ENCODE data around the gene PLB1.
"Not testable (repeated sequence)": the region's sequence is repeated elsewhere in the genome, so short reads cannot be mapped to it uniquely, and the experiment has no call there.

The PLB1 gene

DNA sequence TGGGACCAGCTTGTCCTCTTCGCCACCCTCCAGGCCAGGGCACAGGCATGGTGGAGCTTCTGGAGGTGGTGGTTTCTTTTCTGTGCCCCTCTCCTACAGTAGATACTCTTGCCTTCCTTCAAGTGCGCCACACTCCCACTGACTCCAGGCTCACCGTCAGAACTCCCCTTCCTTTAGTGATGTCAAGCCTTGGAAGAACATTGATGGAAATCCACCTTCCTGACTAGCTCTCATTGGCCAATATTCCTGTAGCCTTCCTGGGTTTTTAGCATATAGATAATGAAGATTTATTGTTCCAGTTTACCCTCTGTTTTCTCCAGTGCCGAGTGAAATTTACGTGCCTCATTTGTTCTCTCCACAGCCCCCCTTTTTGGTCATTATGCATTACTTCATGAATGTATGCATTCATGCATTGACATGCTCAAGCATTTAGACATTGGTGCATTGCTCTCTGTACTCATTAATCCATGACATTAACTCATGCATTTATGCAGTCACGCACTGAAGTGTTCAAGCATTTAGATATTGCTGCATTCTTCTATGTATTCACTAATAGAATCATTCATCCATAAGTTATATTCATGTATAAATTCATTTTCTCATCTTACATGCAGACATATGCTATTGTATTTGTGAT lies 37.3 kb downstream of the PLB1 start:
- DNase-seq (ENCODE audit: low read depth), result no peak

DNA sequence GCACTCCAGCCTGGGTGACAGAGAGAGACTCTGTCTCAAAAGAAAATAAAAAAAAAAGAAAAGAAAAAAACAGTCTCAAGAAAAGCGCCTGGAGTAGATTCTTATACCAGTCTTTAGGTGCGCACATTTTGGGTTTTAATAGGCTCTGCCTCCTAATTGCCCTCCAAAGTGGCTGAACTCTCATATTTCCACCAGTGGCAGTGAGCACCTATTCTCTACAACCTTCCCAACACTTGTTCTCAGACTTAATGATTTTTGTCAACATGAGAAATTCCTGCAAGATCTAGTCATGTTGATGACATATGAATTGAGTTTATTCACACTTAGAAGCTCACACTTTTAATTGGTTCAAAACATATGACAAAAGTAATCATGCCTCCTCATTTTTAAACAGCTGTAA lies 39.0 kb downstream of the PLB1 start:
- no peak for DNase-seq (ENCODE audit: low read depth)

DNA sequence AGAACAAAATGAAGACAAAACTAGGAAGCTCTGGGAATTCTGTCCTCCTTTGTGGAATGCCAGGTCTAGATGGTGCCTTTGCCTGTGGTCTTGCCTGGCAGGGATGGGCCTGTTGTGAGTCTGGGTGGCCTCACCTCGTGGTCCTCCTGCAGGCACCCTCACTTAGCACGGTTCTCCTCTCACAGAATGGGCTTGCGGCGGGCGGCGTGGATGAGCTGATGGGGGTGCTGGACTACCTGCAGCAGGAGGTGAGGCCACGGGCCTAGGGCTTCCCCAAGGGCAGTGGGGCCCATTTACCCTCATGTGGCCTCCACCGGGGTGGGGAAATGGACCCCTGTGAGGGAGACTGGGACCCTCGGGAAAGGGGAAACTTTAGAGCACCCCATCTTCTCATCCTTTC lies 42.3 kb downstream of the PLB1 start:
- DNase-seq (ENCODE audit: low read depth), result no peak

DNA sequence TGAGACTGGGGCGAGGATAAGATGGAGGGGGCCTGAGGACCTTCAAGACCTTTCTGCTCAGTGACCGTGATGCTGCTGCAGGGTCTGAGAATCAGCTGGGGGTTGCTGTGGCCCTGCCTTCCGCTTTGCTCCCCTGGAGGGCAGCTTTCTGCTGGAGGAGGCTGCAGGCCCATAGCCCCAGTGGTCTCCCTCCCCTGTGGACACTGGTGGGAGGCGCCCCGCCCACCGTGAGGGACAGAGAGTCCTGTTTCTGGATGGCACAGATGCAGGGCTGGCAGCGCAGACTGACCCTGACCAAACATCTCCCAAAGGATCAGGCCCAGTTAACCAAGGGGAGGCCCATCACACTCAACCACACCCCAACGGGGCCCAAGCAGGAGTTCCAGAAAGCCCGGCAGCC lies 42.8 kb downstream of the PLB1 start:
- no peak for DNase-seq (ENCODE audit: low read depth)

DNA sequence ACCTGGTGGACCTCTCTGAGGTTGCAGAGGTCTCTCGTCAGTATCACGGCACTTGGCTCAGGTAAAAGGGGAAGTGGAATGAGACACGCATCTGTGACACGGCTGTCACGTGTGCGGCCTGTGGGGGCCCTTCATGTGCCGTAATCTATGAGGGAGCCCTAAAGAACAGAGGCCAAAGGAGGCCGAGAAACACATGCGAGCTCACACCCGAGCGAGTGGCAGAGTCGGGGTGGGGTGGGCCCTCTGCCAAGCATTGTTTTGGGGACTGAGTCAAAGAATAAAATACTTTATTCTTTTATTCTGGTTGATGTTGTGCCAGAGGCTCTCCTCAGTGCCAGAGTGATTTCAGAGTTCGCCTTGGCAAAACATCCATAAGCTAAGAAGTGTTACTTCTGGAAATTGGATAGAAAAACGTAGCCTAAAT lies 43.3 kb downstream of the PLB1 start:
- no peak for DNase-seq (ENCODE audit: low read depth)

DNA sequence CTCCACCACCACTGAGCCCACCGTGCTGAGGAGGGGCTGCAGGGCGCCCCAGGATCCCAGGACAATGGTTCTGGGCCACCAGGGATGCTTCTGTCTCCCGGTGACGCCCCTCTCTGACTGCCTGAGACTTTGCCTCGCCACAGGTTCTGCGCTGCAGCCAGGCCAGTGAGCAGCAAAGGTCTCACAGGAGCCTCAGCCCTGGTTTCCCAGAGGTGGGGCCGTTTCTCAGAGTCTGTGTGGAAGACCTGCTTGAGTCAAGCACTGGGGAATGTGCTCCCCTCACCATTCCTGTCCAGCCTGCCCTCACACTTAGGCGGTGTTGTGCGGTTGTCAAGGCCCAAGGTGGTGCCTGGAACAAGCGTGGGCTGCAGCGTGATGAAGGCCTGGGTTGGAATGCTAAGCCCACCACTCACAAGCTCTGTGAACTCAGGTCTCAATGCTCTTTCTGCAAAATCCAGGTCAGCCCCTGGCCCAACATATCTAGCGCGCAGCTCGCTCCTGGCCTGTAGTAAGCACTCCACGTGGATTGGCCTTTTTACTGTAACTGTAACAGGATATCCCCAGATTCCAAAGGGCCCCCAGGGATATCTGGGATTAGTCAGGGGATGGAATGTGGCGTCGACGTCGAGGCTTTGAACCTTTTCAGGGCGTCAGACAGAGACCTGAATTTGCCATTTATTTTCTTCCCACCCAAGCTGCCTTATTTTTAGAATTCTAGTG lies 47.6 kb downstream of the PLB1 start:
- no peak for DNase-seq (ENCODE audit: low read depth)

DNA sequence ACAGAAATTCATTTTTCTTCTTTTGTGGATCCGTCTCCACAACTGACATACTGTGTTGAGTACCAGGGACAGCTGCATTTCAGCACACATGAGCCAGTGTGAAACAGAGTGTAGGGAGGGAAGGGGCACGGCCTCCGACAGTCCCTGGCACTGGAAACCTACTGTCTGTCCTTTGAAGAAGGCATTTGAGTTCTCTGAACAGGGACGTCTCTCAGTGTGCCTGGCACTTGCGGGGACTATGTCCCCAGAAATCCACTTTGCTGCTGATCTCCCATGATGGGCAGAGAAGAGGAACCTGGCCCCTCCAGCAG lies 48.1 kb downstream of the PLB1 start:
- DNase-seq (ENCODE audit: low read depth), result no peak

DNA sequence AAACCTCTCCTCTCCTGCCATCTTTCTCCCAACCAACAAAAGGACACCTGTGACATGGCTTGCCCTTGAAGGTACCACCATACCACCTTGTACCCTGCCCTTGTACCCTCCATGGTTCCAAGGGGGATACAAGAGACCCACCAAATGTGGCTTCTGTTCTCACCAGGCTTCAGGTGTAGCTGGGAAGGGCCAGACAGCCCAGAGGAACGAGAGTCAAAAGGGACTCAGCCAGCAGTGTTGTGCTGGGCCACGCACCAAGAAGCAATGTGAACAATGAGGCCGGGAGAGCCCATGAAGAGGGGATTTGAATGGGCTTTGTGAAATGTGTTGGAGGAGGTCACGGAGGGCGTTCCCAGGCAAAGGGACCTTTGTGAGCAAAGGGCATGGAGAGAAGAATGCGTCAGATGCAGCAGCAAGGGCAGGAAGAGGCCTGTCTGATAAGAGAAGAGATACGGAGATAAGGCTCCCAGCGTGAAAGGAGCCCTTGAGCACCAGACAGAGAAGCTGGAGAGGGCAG lies 48.6 kb downstream of the PLB1 start:
- DNase-seq (ENCODE audit: low read depth), result no peak

DNA sequence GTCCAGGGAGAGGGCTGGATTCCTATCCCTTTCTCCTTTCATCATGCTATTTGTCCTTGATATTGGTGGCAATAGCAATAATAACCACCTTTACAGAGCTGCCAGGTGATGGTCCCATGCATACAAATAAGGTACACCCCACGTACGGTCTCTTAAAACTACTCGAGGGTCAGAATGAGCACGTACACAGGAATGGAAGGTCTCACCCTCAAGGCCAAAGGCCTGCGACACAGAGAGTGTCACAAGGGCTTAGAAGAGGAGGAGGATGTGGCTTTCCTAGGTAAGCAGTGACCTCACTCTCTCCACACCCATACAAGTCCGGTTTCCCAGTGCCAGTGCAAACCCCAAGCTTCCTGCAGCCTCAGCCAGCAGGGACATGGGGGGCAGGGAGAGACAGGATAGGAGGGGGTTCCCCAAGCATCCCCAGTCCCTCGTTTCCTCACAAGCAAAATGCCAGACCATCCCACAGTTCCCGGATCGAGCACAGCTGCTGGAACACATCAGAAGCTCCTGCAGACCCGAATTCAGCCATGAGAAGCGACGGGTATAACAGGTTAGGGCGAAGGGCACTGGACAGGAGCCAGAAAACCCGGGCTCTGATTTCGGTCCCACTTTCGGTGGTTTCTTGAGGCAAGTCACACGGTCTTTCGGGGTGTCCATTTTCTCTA lies 49.2 kb downstream of the PLB1 start:
- no peak for DNase-seq (ENCODE audit: low read depth)

DNA sequence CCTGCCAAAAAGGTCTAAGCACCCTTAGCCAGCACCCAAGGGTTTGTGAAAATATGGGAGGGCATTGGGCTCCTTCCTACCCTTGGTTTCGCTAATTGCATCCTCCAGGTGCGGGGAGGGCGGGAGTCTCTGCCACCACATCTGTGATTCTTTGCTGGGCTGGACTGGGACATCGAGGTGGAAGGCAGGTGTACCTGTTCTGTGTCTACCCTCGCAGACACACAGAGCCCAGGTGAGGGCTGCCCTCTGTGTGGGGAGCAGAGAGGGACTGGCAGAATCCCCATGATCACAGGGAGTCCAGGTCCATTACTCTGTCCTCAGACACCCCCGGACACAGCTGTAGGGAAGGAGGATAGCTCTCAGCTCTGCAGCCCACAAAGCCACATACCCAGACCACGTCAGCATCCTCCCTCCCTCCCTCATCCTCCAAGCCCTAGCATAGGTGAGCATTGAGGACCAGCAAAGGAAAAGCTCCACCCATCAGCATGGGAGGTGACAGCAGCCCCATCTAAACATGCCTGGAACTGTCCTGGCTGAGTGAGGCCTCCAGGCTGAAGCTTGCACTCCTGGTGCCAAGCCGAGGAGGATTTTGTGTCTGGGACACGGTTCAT lies 49.8 kb downstream of the PLB1 start:
- no peak for DNase-seq (ENCODE audit: low read depth)

DNA sequence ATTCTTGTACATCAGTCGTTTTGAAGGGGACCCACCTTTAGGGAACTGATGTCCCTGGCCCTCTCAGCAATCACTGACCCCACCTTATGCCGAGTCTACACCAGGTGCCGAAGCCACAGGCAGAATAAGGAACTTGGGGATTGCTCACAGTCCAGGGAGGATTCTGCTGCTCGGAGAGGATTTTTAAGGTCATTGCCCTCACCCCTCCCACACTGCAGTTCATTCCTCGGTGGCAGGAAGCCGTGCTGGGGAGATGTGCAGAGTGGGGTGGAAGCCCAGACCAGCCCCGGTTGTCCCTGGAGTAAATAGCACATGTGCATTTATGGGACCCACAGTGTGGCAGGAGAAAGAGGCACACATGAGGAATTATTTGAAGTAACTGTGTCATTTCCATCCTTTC lies 50.4 kb downstream of the PLB1 start:
- no peak for DNase-seq (ENCODE audit: low read depth)

DNA sequence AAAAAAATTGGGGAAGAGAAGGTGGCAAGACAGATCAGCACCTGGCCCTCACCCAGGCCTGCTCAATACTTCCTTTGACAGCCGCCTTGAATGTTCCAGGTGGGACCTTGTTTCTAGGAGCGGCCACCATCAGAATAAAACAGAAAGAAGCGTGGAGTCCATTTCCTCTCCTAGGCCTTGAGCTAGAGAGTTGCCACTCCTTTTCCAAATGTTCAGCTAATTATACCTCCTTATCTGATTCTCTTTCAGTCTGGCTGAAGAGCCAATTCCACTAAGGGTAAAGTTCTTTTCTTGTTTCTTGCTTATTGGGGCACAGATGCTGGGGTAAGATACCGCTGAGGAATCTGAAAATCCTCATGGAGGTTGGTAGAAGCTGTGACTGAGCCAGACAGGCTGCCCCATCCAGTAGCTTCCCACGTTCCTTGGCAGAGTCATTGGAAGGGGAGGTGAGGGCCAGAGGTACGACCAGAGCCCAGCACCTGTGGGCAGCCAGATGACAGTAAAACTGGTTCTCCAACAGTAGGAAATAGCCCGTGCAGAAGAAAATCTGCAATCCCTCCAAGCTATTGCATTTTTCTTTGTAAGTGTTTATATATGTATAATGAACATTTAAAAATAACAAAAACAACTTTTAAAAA lies 51.5 kb downstream of the PLB1 start:
- no peak for DNase-seq (ENCODE audit: low read depth)

DNA sequence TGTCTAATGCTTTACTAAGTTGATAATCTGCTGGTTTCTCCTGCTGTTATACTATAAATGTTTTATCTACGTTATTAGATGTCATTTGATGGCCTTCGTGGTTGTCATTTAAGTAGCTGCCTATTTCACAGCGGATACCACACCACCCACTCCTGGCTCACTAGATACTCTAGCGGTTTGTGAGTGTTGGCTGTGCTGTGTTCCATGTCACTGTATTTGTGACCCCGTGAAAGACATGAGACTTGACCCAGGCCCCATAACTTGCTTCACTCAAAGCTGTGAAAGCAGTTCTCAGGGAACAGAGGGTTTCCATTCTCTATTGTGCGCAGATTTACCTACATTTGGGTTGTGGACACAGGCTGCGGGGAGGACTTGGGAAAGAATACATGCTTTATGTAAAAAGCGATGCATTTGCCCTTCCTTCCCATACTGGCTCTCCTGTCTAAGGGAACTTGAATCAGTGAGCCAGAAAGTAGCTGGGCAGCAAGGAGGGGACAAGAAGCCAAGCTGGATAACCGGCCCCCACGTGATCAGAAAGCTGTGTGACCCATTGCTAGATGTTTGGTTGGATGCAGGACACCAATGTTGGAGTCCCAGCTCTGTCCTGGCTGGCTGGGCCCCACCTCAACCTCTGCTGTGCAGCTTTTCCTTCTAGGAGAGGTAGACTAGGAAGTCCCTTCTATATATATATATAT lies 52.2 kb downstream of the PLB1 start:
- DNase-seq (ENCODE audit: low read depth), result peak; percentile 2

DNA sequence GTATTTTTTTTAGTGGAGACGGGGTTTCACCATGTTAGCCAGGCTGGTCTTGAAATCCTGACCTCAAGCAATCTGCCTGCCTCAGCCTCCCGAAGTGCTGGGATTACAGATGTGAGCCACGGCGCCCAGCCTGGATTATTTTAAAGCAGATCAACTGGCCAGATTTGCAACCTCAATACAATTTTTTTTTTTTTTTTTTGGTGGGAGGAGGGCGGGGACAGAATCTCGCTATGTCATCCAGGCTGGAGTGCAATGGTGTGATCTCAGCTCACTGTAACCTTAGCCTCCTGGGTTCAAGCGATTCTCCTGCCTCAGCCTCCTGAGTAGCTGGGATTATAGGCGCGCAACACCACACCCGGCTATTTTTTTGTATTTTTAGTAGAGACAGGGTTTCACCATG lies 54.5 kb downstream of the PLB1 start:
- not testable (repeated sequence) for DNase-seq (ENCODE audit: low read depth)

DNA sequence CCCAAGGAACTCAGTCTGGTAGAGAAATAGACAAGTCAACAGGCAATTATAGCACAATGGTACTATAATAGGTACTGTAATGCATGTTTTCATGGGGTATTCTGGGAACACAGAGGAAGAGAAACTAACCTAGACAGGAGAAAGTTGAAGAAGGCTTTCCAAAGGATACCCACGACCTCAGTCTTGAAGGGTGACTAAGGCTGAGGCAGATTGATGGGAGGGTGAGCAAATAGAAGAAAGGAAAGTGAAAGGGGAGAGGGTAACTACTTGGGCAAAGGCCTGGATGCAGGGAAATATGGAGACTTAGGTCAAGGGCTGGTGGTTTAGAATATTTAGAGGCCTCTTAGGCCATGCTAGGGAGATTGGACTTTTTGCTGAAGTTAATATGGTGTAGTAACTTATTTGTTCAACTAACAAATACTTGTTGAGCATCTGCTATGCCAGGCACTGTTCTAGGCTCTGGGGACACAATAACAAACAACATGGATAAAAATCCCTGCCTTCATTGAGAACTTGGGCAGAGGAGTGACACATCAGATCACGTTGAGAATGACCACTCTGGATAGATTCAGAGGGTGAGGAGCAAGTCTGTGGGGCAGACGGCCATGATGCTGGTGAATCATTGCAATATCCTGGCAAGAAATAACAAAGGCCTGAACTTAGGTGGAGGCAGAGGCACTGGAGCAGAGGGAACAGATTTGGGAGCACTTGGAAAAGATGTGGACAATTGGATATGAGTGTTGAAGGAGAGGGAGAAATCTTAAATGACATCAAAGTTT lies 56.4 kb downstream of the PLB1 start:
- DNase-seq (ENCODE audit: low read depth), result no peak

DNA sequence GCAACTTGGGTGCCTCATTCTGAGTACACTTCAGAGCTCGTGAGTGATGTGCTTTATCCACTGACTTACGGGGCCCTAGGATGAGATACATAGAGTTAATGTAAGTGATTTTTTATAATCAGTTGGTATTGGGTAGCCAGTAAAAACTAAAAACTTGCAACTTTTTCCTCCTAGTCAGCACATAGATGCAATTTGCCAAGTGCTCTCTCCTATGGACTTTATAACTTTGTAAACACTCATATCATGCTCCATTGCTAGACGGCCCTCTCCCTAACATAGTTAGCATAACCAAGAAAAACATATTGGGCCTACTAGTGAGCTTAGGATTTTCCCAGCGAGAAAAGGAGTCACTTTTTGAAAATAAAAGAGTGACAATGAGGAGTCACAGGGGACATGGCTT lies 60.4 kb downstream of the PLB1 start:
- no peak for DNase-seq (ENCODE audit: low read depth)

DNA sequence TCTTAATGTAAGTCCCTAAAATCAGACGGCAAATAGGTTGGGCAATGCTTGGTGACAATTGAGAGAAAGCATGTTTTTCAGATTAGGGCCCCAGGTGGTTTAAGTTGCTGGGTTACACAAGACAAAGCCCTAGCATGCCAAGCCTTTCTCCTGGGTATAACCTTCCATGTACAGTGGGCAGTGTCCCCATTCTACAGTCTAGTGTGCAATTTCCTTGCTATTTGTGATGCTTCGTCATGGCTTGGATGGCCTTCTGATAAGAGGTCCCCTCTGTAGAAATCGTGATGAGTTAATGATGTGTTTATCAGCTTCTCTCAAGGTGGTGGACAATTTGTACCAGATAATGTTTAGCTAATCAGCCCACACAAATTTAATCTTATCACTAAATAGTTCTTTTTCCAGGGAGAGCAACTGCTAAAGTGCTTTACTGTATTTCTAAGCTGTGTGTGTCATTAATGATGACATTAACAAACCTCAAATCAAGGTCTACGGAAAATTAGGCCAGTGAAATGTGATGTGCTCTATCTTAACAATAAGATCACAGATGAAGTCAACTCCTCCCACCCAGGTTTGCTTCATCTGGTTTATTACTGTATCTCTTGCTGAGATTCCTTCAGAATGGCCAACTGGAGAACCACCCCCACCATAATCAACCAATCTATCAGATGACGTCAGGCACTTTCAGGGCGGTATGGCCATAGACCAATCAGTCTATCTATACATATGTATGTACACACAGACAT lies 61.7 kb downstream of the PLB1 start:
- no peak for DNase-seq (ENCODE audit: low read depth)

DNA sequence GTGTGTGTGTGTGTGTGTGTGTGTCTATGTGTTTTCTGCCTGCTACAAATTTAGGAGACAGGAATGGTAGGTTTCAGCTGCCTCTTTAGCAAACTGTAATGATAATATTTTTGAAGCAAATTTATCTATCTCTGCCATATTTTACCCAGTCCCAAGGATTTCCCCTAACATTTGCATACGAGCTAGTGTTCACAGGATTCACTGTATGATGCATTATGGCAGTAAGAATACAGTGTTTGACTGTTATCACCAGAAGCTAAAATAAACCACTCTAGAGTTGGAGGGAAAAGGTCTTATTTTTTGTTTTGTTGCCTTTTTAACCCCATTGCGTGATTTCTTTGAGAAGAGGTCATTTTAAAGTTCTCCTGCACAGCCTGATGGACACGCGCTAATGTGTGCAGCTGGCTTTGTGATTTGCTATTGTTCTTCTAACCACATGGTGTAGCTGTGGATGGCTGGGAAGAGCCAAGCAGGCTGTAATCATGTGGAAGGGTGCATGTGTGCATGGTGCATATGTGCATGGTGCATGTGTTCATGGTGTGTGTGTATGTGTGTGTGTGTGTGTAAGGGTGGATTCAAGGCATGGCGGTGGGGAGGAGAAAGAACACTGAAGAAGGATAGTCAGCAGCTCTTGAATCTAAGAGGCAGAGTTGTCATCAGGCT lies 62.4 kb downstream of the PLB1 start:
- DNase-seq (ENCODE audit: low read depth), result no peak

DNA sequence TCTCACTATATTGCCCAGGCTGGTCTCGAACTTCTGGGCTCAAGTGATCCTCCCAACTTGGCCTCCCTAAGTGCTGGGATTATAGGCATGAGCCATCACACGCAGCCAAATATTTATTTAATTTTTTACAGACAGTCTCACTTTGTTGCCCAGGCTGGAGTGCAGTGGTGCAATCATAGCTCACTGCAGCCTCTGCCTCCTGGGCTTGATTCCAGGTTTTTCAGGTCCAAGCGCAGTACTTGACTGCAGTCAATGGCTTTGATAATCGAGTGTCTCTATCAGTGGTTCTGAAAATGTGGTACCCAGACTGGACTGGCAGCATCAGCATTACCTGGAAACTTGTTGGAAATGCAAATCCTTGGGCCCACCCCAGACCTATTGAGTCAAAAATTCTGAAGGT lies 63.1 kb downstream of the PLB1 start:
- no peak for DNase-seq (ENCODE audit: low read depth)

DNA sequence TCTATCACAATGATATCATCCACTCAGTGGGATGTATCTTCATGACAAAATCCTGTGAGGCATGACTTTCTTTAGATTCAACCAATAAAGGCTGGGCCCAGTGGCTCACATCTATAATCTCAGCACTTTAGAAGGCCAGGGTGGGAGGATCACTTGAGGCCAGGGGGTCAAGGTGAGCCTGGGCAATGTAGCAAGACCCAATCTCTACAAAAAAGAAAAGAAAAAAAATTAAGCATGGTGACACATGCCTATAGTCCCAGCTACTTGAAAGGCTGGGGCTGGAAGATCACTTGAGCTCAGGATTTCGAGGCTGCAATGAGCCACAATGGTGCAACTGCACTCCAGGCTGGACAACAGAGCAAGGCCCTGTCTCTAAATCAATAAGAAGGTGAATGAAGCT lies 68.0 kb downstream of the PLB1 start:
- DNase-seq (ENCODE audit: low read depth), result no peak

All from stimulated activated CD8-positive, alpha-beta memory T cell treated with anti-CD3 and anti-CD28 coated beads, Interleukin-12 subunit alpha, Interleukin-12 subunit beta, amount 100 ng/mL, for 4 hours (primary cell).